GM21723 (cell line): ENCODE data around the gene FANCC.
A peak's percentile ranks its signal among the peaks of the same experiment; 100 is the strongest.

Source experiments
- ATAC-seq: cut with Tn5 transposase; IDR thresholded peaks from one replicate; pipeline ENCODE4 v1.9.1; 2021; ENCODE audit warnings: mild to moderate bottlenecking, moderate library complexity; ENCODE audit not compliant: unreplicated experiment

FANCC gene

GRCh38 chr9:95127249-95128176 lies 190.0 kb downstream of the FANCC start:
- ATAC-seq = peak; percentile 70

GRCh38 chr9:95126739-95127138 lies 190.8 kb downstream of the FANCC start:
- ATAC-seq = no peak

GRCh38 chr9:95125652-95126051 lies 191.9 kb downstream of the FANCC start:
- ATAC-seq = no peak

GRCh38 chr9:95124582-95125367 lies 192.7 kb downstream of the FANCC start:
- ATAC-seq = no peak

- no peak for ATAC-seq
These were observed 196.6 kb downstream of the FANCC start for GRCh38 chr9:95120781-95121370.

GRCh38 chr9:95118596-95118995 lies 198.9 kb downstream of the FANCC start:
- ATAC-seq = no peak

- no peak for ATAC-seq
These were observed 200.7 kb downstream of the FANCC start for GRCh38 chr9:95116808-95117204.

GRCh38 chr9:95116002-95116807 lies 201.3 kb downstream of the FANCC start:
- peak; percentile 52 for ATAC-seq

GRCh38 chr9:95115104-95115503 lies 202.4 kb downstream of the FANCC start:
- no peak for ATAC-seq

GRCh38 chr9:95112436-95113280 lies 204.9 kb downstream of the FANCC start:
- ATAC-seq = no peak

- no peak for ATAC-seq
These were observed 205.8 kb downstream of the FANCC start for GRCh38 chr9:95111716-95112115.

- ATAC-seq = no peak
These were observed 206.5 kb downstream of the FANCC start for GRCh38 chr9:95110921-95111525.

GRCh38 chr9:95109456-95109855 lies 208.1 kb downstream of the FANCC start:
- no peak for ATAC-seq

GRCh38 chr9:95108777-95109176 lies 208.7 kb downstream of the FANCC start:
- ATAC-seq = no peak

GRCh38 chr9:95107976-95108375 lies 209.5 kb downstream of the FANCC start:
- ATAC-seq = no peak

GRCh38 chr9:95107001-95107749 lies 210.3 kb downstream of the FANCC start:
- no peak for ATAC-seq

GRCh38 chr9:95105519-95106287 lies 211.8 kb downstream of the FANCC start:
- no peak for ATAC-seq

GRCh38 chr9:95104980-95105379 lies 212.5 kb downstream of the FANCC start:
- no peak for ATAC-seq
